HCT116 (cell line): ENCODE data around the gene TAPT1. TPM values are rescaled to one million over a fixed set of nuclear protein-coding genes. Genes with fewer than 3 reads are reported as not detected.

ENCODE experiments used
- ATAC-seq: fragments of 200-7000 bp; cut with Tn5 transposase; 2 replicates; pipeline ENCODE4 v1.9.1; 2020; ENCODE audit warnings: mild to moderate bottlenecking, moderate library complexity
- BruUV-seq: library from RNA; stranded (reverse); fragments of 400-500 nt; replicated peaks from 2 replicates; lab custom pipeline; 2021; lab: Mats Ljungman, UMichigan
- CTCF ChIA-PET: fragments of 300-600 bp; sonication (Branson Sonifier 250); formaldehyde crosslinking; loops from one replicate; lab custom pipeline; 2021; ENCODE audit warnings: antibody characterized with exemption; lab: Charles Lee
- POLR2A ChIA-PET: fragments of 300-600, 350-600 bp; sonication (Branson Sonifier 250); formaldehyde crosslinking; loops from one replicate; lab custom pipeline; 2021; ENCODE audit warnings: antibody characterized with exemption; lab: Charles Lee
- RAD21 ChIA-PET, 2 experiments: fragments of 300-600 bp; sonication (Branson Sonifier 250); formaldehyde crosslinking; loops; one replicate each; lab custom pipeline; 2023; ENCODE audit warnings: low total read pairs in 2 of 2; ENCODE audit not compliant: uncharacterized antibody in 2 of 2, unreplicated experiment in 2 of 2, low non-redundant PET in 1 of 2; lab: Charles Lee
- DNase-seq: peaks from one replicate; pipeline ENCODE4 v3.0.0-alpha.2; 2010; ENCODE audit warnings: low read depth, low spot score
- H2AFZ ChIP-seq: fragments of 200-600 bp; shearing (Covaris generic), sonication (generic); 2 replicates; pipeline ENCODE4 v1.6.1; 2017; ENCODE audit warnings: low read depth, mixed run types, mixed read lengths, antibody characterized with exemption, low read length; ENCODE audit not compliant: poor library complexity, severe bottlenecking
- H3K27ac ChIP-seq: 2 replicates; pipeline ENCODE4 v1.5.1; 2012; ENCODE audit warnings: low read depth, low read length
- H3K27me3 ChIP-seq: fragments of 200-600 bp; sonication (generic); 2 replicates; pipeline ENCODE4 v1.6.1; 2016; ENCODE audit warnings: mixed run types, low read length, mixed read lengths; ENCODE audit not compliant: insufficient read depth
- H3K36me3 ChIP-seq, 2 experiments: fragments of 200-500 bp in 1 of 2; fragments of 200-600 bp in 1 of 2; sonication (Bioruptor generic) in 1 of 2; sonication (generic) in 1 of 2; 2 replicates each; pipeline versions ENCODE4 v1.5.1 to v1.6.1; 2014 to 2016; ENCODE audit warnings: low read length in 2 of 2, inconsistent platforms in 1 of 2, mixed read lengths in 1 of 2, mixed run types in 1 of 2; ENCODE audit not compliant: insufficient read depth in 2 of 2, control insufficient read depth in 1 of 2
- H3K4me1 ChIP-seq, 2 experiments: fragments of 200-600 bp in 1 of 2; sonication (generic) in 1 of 2; 2 replicates each; pipeline versions ENCODE4 v1.5.1 to v1.6.1; 2012 to 2017; ENCODE audit warnings: low read length in 2 of 2, inconsistent platforms in 1 of 2, mild to moderate bottlenecking in 1 of 2, mixed read lengths in 1 of 2, mixed run types in 1 of 2, moderate library complexity in 1 of 2; ENCODE audit not compliant: insufficient read depth in 2 of 2, control insufficient read depth in 1 of 2
- H3K4me2 ChIP-seq: fragments of 200-600 bp; sonication (generic); 2 replicates; pipeline ENCODE4 v1.6.1; 2017; ENCODE audit warnings: mixed run types, low read length, mixed read lengths
- H3K4me3 ChIP-seq, 2 experiments: fragments of 200-600 bp in 1 of 2; sonication (generic) in 1 of 2; replicated peaks in 1 of 2; 2 replicates each; pipeline ENCODE4 v1.5.1; 2011 to 2016; ENCODE audit warnings: low read length in 2 of 2, control low read depth in 1 of 2, low read depth in 1 of 2, mild to moderate bottlenecking in 1 of 2, mixed read lengths in 1 of 2, mixed run types in 1 of 2
- H3K79me2 ChIP-seq: fragments of 200-600 bp; sonication (generic); 2 replicates; pipeline ENCODE4 v1.6.1; 2017; ENCODE audit warnings: mild to moderate bottlenecking, mixed run types, low read length, moderate library complexity, mixed read lengths; ENCODE audit not compliant: insufficient read depth
- H3K9ac ChIP-seq: fragments of 200-600 bp; sonication (generic); 2 replicates; pipeline ENCODE4 v1.6.1; 2016; ENCODE audit warnings: low read length, mixed read lengths
- H3K9me2 ChIP-seq: fragments of 200-600 bp; sonication (generic), shearing (Covaris generic); 2 replicates; pipeline ENCODE4 v1.6.1; 2017; ENCODE audit warnings: mixed run types, mild to moderate bottlenecking, moderate library complexity; ENCODE audit not compliant: insufficient read depth
- H3K9me3 ChIP-seq, 2 experiments: fragments of 200-500 bp in 1 of 2; fragments of 200-600 bp in 1 of 2; sonication (Bioruptor generic) in 1 of 2; sonication (generic) in 1 of 2; 2 replicates each; pipeline ENCODE4 v1.6.1; 2014 to 2017; ENCODE audit warnings: low read length in 2 of 2, mixed read lengths in 2 of 2, inconsistent platforms in 1 of 2, low read depth in 1 of 2, mild to moderate bottlenecking in 1 of 2, mixed run types in 1 of 2, moderate library complexity in 1 of 2; ENCODE audit not compliant: control insufficient read depth in 1 of 2, insufficient read depth in 1 of 2
- H4K20me1 ChIP-seq: fragments of 200-600 bp; sonication (generic), shearing (Covaris generic); 2 replicates; pipeline ENCODE4 v1.6.1; 2017; ENCODE audit warnings: mixed run types, mild to moderate bottlenecking, moderate library complexity; ENCODE audit not compliant: insufficient read depth
- CBX3 ChIP-seq: IDR thresholded peaks from 2 replicates; pipeline ENCODE4 v1.6.1; 2012; ENCODE audit warnings: low read depth
- CTCF ChIP-seq, 3 experiments: fragments of 200-600 bp in 1 of 3; sonication (generic) in 1 of 3; IDR thresholded peaks in 2 of 3; conservative IDR thresholded peaks in 1 of 3; 2 replicates each; pipeline ENCODE4 v1.5.1; 2012 to 2017; ENCODE audit warnings: low read depth in 2 of 3, low read length in 2 of 3, antibody characterized with exemption in 1 of 3, borderline replicate concordance in 1 of 3, control low read depth in 1 of 3, mild to moderate bottlenecking in 1 of 3, mixed read lengths in 1 of 3, mixed run types in 1 of 3, moderate library complexity in 1 of 3; ENCODE audit not compliant: insufficient read depth in 1 of 3
- FOSL1 ChIP-seq: IDR thresholded peaks from 2 replicates; pipeline ENCODE4 v1.6.1; 2012; ENCODE audit warnings: low read depth
- MAX ChIP-seq: IDR thresholded peaks from 2 replicates; pipeline ENCODE4 v1.6.1; 2012
- POLR2AphosphoS5 ChIP-seq: IDR thresholded peaks from 2 replicates; pipeline ENCODE4 v1.6.1; 2011; ENCODE audit warnings: mild to moderate bottlenecking, low read depth, low read length, moderate library complexity
- RAD21 ChIP-seq: IDR thresholded peaks from 2 replicates; pipeline ENCODE4 v1.6.1; 2012; ENCODE audit warnings: low read depth, mild to moderate bottlenecking
- TCF7L2 ChIP-seq: IDR thresholded peaks from 2 replicates; pipeline ENCODE4 v1.7.0; 2011; ENCODE audit warnings: borderline replicate concordance, inconsistent platforms; ENCODE audit not compliant: insufficient read depth, insufficient read length; ENCODE audit errors: extremely low read depth
- intact Hi-C: fragments of 100-400 bp; cut with micrococcal nuclease; formaldehyde crosslinking; loops from 2 replicates; pipeline ENCODE4 v1.10.0; 2022
- total RNA-seq: library from RNA; stranded (reverse); gene quantifications from one replicate; pipeline ENCODE4 v1.2.1, GENCODE V29; 2021; ENCODE audit not compliant: unreplicated experiment
- TF ChIP-seq, protein P1 (sequence below): IDR thresholded peaks from 2 replicates; pipeline ENCODE4 v1.6.1; 2012

Gene TAPT1
- total RNA-seq, 1 experiment from 2014 or later: 11.7 TPM

GRCh38 chr4:16194214-16194613, 32.1 kb downstream of the TAPT1 start:
- peaks cover 7 to 9% of the 10 kb centered on the region in 2 experiments; a peak in 3 of 4 replicates for H3K4me1 ChIP-seq
- no TSS peak for BruUV-seq
- CTCF ChIA-PET: no interaction called here
- H3K4me2 ChIP-seq: no peak overlapping the region
- RAD21 ChIA-PET: no interaction called here
- no peak for TF ChIP-seq MAX
- TF ChIP-seq POLR2AphosphoS5: no peak
- TF ChIP-seq, protein P1, sequence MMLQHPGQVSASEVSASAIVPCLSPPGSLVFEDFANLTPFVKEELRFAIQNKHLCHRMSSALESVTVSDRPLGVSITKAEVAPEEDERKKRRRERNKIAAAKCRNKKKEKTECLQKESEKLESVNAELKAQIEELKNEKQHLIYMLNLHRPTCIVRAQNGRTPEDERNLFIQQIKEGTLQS: no peak
- TF ChIP-seq TCF7L2: no peak
- TF ChIP-seq RAD21: no peak
- TF ChIP-seq CBX3: no peak
- no peak for TF ChIP-seq CTCF (IDR thresholded peaks at IDR 0.05 in 2 of 3, conservative IDR thresholded peaks at IDR 0.05 in 1 of 3; ENCODE audit: borderline replicate concordance in 1 of 3, insufficient read depth in 1 of 3, low read depth in 2 of 3, low read length in 2 of 3)
- no peak for TF ChIP-seq FOSL1
- ATAC-seq (no peak), DNase-seq (no peak)
- no peaks in the 10 kb centered on the region for H4K20me1 ChIP-seq
- no peaks in the 10 kb centered on the region for H3K9me3 ChIP-seq
- 0 out of 2 replicates have a peak, but pooled peaks cover 3% of the 10 kb centered on the region for H3K9me2 ChIP-seq
- H3K79me2 ChIP-seq: no peaks in the 10 kb centered on the region
- intact Hi-C loops: no loop called here
- H3K27ac ChIP-seq: no peak overlapping the region
- no peak overlapping the region for H3K9ac ChIP-seq
- H3K36me3 ChIP-seq: no peaks in the 10 kb centered on the region
- H3K4me3 ChIP-seq: no peak overlapping the region
- H2AFZ ChIP-seq: no peak overlapping the region
- H3K27me3 ChIP-seq: no peaks in the 10 kb centered on the region
- POLR2A ChIA-PET: no interaction called here
